Activated CD4-positive, CD25-positive, alpha-beta regulatory T cell treated with anti-CD3 and anti-CD28 coated beads, Interleukin-2, amount 50 U/mL, for 72 hours (primary cell): ENCODE measurements around the gene TTLL3.
"Not testable (repeated sequence)": the region's sequence is repeated elsewhere in the genome, so short reads cannot be mapped to it uniquely, and the experiment has no call there.

Experiments
- DNase-seq: peaks from one replicate; pipeline ENCODE4 v3.0.0; 2021

TTLL3 gene

DNA sequence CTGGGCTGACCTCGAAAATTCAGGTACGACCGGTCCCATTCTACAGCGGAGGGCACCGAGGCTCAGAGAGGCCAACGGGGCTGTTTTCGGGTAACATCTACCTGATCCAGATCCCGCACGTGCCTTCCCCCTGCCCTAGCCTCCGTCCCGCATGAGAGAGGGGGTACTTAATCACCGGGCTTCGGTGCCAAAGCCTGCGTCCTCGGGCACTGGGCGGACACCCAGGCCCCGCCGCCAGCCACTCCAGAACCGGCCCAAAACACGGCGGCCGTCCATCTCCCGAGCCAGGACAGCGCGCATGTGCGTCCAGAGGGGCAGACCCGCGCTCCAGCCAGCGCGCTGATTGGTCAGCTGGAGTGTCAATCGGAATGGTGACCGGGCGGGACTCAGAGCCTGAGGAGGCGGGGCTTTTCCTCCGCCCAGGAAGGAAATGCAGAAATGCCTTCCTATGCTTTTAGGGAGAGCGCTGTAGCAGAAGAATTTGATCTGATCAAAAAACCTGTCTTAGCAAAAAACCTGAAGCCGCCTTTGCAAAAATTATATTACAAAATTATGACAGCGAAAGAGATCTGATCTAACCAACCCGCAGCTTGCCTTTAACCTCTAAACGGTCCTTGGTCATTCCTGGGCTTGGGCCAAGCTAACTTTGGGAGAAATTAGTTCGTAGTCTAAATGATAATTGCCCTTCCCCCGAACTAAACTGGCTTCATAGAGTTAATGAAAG is 33.8 kb downstream of the TTLL3 start, which contains the start of gene RPUSD3:
TSS of gene RPUSD3 (minus strand) at position 294 of the 724 bp plus-strand sequence. CDS start at position 276, 18 bp downstream.
- DNase-seq = peak; percentile 99

DNA sequence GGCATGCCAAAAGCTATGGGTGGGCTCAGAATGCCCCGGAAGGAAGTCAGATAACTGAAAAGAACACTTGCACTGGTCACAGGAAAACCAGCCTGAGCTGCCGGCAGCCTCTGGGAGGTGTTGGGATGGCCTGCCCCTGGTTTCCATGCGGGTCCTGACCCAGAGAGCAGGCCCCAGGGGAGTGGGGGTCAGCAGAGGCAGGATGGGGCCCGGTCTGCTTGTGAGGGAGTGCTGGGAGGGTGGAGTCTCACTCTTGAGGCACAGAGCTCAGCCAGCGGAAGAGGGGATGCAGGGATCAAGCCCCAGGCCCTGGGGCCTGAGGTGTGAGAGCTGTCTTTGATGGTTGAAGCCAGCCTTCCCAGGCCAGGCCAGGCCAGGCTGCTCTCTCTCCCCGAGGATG is 36.2 kb downstream of the TTLL3 start:
- DNase-seq = no peak

DNA sequence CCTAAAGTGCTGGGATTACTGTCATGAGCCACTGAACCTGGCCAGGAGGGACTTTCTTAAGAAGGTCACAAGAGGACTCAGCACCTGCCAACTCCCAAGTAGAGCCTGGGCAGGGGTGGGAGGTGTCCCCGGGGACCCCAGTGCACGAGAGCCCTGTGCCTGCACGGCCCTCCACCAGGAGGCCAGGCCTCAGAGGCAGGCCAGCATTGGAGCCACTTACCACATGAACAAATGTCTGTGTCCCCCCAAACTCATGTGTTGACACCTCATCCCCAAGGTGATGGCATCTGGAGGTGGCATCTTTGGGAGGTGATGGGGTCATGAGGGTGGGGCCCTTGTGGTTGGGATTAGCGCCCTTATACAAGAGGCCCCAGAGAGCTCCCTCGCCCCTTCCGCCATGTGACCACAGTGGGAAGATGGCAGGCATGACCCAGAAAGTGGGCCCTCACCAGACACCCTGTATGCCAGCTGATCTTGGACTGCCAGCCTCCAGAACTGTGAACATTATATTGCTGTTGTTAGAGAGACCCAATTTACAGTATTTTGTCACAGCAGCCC is 36.9 kb downstream of the TTLL3 start:
- no peak for DNase-seq

DNA sequence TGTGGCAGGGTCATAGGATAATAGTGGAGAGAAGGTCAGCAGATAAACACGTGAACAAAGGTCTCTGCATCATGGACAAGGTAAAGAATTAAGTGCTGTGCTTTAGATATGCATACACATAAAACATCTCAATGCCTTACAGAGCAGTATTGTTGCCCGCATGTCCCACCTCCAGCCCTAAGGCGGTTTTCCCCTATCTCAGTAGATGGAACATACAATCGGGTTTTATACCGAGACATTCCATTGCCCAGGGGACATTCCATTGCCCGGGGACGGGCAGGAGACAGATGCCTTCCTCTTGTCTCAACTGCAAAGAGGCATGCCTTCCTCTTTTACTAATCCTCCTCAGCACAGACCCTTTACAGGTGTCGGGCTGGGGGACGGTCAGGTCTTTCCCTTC is 37.8 kb downstream of the TTLL3 start:
- not testable (repeated sequence) for DNase-seq

DNA sequence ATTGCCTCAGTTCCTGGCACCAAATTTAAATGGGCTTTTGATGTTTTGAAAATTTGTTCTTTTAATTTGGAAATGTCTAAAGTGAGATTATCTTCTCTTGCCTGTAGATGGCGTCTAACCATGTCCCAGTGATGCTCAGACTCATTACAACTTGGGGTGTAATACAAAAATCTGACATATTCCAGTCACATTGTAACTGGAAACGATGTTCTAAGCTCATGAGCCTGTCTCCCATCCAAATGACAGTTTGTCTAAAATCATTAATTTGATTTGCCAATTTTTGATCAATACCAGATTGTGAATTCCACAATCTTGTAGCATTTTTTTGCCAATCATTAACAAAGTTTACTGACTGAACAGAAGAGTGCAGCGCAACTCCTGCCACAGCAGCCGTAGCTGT is 38.8 kb downstream of the TTLL3 start:
- not testable (repeated sequence) for DNase-seq

DNA sequence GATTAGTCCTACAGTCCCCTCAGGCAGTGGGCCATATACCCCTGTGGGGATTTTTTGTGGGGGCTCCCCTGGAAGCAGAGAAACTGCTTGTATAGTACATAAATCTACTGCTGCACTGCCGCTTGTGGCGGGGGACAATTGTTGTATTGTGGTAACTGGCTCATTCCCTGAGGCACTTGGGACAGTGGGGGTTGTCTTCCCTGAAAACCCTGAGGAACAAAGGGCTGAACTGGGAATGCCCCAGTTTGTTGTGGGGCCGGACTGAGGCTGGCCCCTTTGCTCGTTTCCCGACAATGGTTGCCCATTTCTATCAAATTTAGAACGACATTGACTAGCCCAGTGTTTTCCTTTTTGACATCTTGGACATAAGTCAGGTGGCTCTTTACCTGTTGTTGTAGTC is 41.3 kb downstream of the TTLL3 start:
- not testable (repeated sequence) for DNase-seq

DNA sequence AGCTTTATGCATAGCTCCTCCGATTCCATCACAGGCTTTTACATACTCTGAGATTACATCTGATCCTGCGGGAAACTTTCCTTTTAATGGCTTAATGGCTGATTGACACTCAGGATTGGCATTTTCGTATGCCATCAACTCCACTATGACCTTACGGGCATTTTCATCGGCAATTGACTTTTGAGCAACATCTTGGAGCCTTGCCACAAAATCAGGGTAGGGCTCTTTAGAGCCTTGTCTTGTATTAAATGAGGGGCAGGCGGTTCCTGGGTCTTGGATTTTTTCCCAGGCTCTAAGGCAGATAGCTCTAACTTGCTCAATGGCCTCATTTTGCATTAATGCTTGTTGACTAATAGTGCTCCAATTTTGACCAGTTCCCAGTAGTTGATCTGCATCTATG is 41.9 kb downstream of the TTLL3 start:
- not testable (repeated sequence) for DNase-seq

DNA sequence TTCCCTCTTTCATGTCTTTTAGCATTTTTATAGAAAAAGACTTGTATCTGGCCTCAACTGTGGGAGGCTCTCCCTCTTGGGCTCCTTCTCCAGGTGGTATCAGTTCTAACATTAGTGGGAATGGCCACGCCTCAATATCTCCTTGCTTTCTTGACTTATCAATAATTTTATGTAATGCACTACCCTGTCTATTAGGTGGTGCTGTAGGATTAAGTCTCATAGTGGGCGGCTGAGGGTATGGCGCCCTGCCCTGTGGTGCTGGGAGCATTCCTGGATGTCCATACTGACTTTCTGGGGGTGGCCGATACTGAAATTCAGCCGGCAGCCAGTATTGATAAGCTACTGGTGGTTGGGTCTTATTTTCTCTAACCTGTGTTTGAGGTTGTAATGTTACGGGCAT is 42.5 kb downstream of the TTLL3 start:
- no peak for DNase-seq

DNA sequence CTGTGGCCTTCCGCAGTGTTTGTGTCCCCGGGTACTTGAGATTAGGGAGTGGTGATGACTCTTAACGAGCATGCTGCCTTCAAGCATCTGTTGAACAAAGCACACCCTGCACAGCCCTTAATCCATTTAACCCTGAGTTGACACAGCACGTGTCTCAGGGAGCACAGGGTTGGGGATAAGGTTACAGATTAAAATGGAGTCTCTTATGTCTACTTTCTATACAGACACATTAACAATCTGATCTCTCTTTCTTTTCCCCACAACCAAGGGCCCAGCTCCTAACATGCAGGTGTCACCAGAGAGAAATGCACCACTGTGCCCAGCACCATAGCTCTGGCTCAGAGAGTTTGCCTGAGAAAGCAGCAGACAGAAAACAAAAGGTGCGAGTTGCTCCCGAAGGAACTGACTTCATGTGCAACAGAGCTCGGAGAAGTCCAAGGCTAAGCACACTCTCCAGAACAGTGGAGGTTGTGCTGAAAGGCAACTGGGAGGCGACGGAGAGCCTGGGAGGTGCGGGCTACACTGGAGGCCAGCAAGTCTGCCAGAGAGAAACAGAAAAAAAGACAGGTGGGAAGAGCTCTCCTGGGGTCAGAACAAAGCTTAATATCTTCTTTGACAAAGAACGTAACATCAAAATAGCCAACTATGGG is 44.4 kb downstream of the TTLL3 start:
- not testable (repeated sequence) for DNase-seq

DNA sequence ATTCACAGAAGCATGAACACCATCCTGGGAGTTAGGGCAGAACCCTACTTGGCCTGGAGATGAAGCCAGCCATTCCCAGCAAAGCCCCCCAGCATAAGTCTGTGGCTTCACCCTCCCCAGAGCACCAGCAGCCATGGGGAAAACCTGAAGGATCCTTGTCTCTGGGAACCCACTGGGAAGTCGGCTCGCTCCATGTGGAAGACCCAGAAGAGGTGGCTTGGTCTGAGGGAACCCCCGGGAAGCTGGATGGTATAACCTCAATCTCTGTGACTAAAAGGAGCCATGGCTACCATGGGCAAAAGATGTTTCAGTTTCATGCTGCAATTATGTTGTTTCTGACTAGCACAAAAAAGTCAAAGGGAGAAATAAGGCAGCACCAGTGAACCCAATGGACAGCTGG is 45.5 kb downstream of the TTLL3 start:
- DNase-seq = no peak

DNA sequence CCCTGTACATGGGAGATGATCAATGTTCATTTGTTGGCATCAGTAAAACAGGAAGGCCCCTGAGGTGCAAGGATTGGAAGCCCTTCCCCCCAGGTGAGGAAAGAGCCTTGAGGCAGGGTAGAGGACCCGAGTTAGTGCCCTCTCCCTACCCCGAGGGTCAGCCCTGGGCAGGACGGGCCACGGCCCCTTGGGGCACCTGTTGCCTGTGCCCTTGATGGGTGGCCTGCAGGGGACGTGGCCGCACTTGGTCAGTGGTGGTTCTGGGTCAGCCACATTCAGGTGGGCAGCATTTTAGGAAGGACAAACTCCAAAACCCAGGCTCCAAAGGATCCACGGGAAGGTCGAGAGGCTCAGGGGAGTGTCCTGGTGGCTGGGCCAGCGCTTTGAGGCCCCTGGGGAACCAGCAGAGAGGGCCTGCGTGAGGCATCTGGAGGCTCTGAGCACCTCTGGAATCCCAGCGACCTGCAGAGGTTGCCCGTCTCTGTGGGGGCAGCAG is 49.5 kb downstream of the TTLL3 start:
- DNase-seq = no peak

DNA sequence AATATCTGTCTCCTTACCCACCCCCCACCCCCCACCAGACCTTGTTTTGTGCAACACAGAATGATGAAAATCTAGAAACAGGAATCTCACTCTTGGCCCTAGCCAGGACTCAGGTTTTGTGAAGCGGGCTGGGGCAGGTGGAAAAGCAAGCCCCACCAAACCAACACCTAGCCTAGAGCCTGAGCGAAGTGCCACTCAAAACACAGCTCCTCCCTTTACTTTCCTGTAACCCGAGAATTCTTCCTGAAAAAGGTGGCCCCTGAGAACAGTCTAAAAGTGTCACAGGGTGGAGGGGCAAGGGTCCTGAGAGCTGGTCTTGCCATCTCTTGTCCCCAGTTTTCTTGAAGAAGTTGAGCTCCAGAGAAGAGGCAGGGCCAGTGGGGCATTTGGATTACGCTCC is 51.1 kb downstream of the TTLL3 start:
- DNase-seq = no peak

DNA sequence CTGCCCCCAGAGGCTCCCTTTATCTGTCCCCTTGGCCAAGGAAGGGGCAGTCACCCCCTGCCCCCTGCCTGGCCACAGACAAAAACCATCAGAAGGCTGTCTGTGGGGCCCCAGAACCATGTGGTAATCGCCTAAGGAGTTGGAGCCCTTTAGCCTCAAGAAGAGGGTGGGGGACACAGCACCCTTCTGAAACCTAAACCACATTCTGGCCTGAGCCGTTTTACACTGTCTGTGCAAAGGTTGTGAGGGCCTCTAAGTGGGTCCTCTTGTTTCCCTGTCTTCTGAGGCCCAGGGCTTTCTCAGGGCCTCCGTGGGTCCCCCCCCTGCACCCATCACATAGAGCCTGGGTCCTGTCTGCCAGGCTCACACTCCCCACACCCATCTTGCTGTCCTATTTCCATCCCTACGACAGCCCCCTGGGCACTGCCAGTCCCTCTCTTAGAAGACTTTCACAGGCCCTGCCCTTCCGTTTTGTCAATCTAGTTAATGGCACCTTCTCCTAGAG is 51.6 kb downstream of the TTLL3 start:
- DNase-seq = no peak

DNA sequence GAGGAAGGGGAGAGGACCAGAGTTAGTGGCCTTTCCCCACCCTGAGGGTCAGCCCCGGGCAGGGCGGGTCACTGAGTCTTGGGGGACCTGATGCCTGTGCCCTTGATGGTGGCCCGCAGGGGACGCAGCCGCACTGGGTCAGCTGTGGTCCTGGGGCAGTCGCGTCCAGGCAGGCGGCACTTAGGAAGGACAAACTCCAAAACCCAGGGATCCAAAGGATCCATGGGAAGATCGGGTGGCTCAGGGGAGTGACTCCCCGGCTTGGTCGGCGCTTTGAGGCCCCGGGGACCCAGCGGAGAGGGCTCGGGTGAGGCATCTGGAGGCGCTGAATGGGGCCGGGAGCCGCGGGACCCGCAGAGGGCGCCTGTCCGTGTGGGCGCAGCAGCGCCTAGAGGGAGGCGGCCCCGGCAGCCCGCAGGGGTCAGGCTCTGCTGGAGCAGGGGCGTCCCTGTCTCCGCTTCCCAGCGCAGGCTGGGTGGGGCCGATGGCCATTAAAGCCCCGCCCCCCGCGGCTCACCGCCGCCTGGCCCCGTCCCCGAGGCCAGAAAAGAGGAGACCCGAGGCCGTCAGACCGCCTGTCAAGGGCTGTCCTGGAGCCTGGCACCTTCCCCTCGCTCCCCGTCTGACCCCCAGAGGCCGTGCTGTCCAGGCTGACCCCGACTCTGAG is 52.5 kb downstream of the TTLL3 start:
- no peak for DNase-seq

DNA sequence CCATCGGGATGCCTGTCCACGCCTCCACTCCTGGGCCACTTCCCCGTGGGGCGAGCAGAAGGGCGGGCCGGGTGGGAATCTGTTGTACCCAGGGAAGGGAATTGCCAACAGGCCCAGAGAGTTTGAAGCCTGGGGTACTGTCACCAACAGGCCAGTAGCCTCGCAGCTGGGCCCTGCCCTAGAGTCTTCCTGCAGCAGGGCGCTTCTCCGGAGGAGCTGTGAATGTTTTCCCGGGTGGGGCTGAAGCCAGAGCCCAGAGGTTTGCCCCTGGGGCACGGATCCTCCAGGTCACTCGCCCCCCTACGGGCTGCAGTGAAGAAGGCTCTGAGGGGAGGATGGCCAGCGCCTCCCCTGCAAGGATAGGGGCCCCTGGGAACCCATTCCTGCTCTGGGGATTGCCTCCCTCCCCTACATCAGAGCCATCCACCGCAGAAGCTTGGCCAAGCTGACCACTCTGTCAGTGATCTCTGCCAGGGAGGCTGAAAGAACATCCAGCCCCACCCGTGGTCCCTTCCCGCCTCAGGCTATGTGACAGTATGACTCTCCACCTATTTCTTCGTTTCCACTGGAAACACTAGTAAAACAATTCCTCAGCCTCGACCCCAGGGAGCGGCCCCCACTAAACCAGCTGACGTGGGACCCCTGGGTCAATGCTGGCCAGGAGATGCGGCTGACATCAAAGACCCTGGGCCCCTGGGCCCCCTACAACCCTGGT is 53.2 kb downstream of the TTLL3 start:
- no peak for DNase-seq

DNA sequence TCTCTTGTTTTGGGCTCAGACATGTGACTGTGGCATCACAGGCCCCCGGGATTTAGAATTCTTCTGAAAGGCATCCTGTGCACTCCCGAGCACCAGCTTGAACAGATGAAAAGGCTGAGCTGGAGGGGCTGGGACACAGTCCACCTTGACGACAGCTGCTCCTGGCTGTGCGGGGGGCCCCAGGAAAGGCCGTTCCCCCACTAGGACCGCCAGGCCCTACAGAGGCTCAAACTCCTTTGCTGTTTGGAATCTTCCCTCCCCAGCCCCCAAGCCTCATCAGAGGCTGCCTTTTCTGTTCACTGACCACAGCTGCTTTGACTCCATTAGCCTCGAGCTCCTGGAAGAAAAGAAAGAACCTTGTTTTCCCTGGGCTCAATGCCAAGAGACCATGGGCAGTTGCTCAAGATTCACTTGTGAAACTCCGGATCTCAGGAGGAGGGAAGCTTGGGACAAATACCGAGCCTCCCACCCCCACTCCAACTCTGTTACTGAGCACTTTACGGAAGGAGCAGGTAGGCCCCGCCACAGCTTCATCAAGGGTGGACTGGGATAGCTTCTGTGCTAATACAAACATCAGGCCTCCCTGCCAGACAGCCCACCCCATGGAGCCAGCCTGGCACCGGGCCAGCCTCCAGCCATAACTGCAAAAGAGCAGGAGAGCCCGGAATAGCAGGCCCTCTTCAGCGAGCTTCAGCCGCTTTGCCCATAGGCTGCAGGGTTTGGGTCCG is 54.3 kb downstream of the TTLL3 start:
- no peak for DNase-seq

DNA sequence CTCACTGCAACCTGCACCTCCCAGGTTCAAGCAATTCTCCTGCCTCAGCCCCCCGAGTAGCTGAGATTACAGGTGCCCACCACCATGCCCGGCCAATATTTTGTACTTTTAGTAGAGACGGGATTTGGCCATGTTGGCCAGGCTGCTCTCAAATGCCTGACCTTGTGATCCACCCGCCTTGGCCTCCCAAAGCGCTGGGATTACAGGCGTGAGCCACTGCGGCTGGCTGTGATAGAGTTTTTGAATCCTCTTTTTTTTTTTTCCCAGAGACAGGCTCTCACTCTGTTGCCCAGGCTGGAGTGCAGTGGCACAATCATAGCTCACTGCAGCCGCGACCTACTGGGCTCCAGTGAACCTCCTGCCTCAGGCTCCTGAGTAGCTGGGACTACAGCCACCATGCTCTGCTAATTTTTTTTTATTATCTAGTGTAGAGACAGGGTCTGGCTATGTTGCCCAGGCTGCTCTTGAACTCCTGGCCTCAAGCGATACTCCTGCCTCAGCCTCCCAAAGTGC is 55.1 kb downstream of the TTLL3 start:
- not testable (repeated sequence) for DNase-seq

DNA sequence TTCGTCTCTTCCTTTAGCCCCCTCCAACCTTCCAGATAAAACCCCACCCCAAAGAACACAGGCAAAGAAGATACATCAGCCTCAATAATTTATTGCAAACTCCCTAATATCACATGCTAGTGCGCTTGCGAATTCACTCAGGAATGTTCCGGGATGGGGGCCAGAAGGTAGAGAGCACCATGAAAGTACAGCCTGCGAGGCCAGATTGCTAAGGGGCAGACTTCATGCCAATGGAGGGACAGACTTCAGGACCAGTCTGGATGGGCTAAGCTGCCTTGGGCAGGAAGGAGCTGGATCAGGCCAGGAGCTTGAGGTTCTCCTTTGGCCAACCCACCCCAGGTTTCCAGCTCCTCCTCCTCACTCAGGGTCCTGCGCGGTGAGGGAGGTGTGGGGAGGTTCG is 56.6 kb downstream of the TTLL3 start:
- DNase-seq = no peak

DNA sequence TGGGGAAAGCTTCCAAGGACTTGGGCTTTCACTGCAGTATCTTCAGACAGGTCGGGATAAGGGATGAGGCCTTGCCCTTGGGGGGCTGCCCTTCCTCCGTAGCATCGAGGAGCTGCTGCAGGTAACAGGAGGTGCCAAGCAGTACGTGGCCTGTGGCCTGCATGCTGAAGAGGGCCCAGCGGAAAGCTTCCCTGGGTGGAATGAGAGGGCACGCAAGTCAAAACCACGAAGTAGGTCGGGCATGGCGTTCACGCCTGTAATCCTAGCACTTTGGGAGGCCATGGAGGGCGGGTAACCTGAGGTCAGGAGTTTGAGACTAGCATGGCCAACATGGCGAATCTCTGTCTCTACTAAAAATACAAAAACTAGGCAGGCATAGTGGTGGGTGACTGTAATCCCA is 57.0 kb downstream of the TTLL3 start:
- DNase-seq = no peak

DNA sequence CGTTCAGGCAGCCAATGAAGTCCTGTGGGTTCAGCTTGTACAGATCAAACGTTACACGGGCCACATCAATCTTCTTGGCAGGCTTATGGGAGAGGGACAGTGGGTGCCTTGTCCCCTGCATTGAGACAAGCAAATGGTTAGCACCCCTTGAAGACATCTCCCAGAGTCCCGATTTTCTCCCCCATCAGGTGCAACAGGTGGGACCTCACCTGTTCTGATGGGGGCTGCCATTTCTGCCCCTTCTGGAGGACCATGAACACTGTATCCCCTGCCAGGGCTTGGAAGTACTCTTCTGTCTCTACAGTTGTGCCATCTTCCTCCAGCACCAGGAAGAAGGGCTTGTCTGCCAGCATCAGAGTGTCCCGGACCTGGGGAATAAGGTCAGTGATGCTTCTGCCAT is 59.9 kb downstream of the TTLL3 start:
- DNase-seq = no peak

DNA sequence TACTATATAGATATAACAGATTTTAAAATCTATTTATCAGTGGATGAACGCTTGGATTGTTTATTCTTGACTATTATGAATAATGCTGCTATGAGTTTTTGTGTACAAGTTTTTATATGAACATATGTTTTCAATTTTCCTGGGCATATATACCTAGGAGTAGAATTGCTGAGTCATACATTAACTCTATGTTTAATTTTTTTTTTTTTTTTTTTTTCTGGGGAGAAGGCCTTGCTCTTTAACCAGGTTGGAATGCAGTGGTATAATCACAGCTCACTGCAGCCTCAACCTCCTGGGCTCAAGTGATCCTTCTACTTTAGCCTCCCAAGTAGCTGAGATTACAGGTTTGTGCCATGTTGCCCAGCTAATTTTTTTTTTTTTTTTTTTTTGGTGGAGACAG is 60.9 kb downstream of the TTLL3 start:
- no peak for DNase-seq

DNA sequence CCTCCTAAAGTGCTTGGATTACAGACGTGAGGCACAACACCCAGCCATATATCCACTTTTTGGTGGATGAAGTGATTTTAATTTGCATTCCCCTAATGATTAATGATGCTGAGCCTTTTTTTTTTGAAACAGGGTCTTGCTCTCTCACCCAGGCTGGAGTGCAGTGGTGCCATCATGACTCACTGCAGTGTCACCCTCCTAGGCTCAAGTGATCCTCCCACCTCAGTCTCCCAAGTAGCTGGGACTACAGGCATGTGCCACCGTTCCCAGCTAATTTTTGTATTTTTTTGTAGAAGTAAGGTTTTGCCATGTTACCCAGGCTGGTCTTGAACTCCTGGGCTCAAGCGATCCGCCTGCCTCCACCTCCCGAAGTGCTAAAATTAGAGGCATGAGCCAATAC is 62.0 kb downstream of the TTLL3 start:
- DNase-seq = not testable (repeated sequence)
